ENCODE data around the gene AGAP5.

Gene AGAP5

DNA sequence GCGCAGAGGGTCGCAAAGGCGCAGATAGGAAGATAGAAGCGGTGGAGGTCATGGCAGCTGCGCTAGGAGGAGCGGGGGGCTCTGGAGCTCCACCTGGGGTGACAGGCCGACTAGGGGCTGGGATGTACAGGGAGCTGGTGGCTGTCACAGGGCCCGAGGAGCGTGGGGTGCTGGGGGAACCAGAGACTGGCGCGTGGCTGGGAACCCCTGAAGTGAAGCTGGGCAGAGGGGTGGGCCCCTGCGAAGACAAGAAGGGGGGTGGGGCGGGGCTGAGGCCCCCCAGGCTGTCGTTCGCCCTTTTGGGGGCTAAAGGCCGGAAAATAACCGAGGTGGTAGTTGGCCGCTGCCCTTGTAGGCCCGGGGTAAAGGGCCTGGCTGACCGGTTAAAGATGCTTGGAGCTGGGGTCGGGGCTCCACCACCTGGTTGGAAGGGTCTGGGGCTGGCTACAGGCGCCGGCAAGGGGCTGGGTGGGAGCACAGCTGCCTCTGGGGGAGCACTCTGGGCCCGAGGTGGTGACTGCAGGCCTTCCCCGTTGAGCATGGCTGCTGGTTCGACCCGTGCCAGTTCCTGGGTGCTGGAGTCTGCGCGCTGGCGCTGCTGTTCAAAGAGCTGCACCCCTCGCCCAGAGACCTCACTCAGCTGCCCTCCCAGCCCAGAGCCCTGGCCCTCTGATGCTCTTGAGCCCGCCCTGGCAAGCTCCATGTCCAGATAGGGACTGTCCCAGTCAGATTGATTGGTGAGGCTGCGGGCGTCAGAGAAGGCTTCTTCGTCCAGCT lies 49.8 kb downstream of the AGAP5 start:
- Histone ChIP-seq H3K4me3 (ENCODE audit: low read length) (no peak overlapping the region), H2AFZ (ENCODE audit: low read length) (0 out of 2 replicates have a peak overlapping the region, but pooled peaks have one; percentile 11), H3K27me3 (replicated peaks; ENCODE audit: insufficient read depth, low read length) (no peaks in the 10 kb centered on the region), H3K27ac (ENCODE audit: low read length) (no peak overlapping the region), H3F3A (ENCODE audit: insufficient read depth, low read length) (no peaks in the 10 kb centered on the region), H3K9ac (ENCODE audit: low read length) (no peak overlapping the region), H3K9me3 (replicated peaks; ENCODE audit: insufficient read depth, low read length) (no peaks in the 10 kb centered on the region), H4K20me1 (ENCODE audit: insufficient read depth, low read length) (no peaks in the 10 kb centered on the region), H3K79me2 (ENCODE audit: low read length) (no peaks in the 10 kb centered on the region), H3K9me2 (replicated peaks; ENCODE audit: insufficient read depth, low read length) (no peaks in the 10 kb centered on the region), H3K4me2 (ENCODE audit: low read depth, low read length) (no peak overlapping the region), H3K4me1 (ENCODE audit: low read length) (peaks cover 19% of the 10 kb centered on the region), H3K36me3 (replicated peaks; ENCODE audit: insufficient read depth, low read length) (no peaks in the 10 kb centered on the region)
- TF ChIP-seq EZH2 (optimal IDR thresholded peaks at IDR 0.05; ENCODE audit: low read depth, low read length) (no peak), EZH2phosphoT487 (IDR thresholded peaks at IDR 0.05; ENCODE audit: low read length) (no peak)
- TF ChIP-seq, protein P1, sequence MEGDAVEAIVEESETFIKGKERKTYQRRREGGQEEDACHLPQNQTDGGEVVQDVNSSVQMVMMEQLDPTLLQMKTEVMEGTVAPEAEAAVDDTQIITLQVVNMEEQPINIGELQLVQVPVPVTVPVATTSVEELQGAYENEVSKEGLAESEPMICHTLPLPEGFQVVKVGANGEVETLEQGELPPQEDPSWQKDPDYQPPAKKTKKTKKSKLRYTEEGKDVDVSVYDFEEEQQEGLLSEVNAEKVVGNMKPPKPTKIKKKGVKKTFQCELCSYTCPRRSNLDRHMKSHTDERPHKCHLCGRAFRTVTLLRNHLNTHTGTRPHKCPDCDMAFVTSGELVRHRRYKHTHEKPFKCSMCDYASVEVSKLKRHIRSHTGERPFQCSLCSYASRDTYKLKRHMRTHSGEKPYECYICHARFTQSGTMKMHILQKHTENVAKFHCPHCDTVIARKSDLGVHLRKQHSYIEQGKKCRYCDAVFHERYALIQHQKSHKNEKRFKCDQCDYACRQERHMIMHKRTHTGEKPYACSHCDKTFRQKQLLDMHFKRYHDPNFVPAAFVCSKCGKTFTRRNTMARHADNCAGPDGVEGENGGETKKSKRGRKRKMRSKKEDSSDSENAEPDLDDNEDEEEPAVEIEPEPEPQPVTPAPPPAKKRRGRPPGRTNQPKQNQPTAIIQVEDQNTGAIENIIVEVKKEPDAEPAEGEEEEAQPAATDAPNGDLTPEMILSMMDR (IDR thresholded peaks at IDR 0.05; ENCODE audit: low read length), result no peak
- no peak for DNase-seq

- Histone ChIP-seq H2AFZ (ENCODE audit: low read length) (0 out of 2 replicates have a peak overlapping the region, but pooled peaks have one; percentile 11), H3K79me2 (ENCODE audit: low read length) (no peaks in the 10 kb centered on the region), H3K9me3 (replicated peaks; ENCODE audit: insufficient read depth, low read length) (no peaks in the 10 kb centered on the region), H3K36me3 (replicated peaks; ENCODE audit: insufficient read depth, low read length) (no peaks in the 10 kb centered on the region), H3K4me2 (ENCODE audit: low read depth, low read length) (no peak overlapping the region), H3K27ac (ENCODE audit: low read length) (no peak overlapping the region), H3F3A (ENCODE audit: insufficient read depth, low read length) (no peaks in the 10 kb centered on the region), H3K9me2 (replicated peaks; ENCODE audit: insufficient read depth, low read length) (no peaks in the 10 kb centered on the region), H3K4me1 (ENCODE audit: low read length) (peaks cover 19% of the 10 kb centered on the region), H3K4me3 (ENCODE audit: low read length) (no peak overlapping the region), H4K20me1 (ENCODE audit: insufficient read depth, low read length) (no peaks in the 10 kb centered on the region), H3K9ac (ENCODE audit: low read length) (no peak overlapping the region), H3K27me3 (replicated peaks; ENCODE audit: insufficient read depth, low read length) (no peaks in the 10 kb centered on the region)
- TF ChIP-seq EZH2 (optimal IDR thresholded peaks at IDR 0.05; ENCODE audit: low read depth, low read length) (no peak), EZH2phosphoT487 (IDR thresholded peaks at IDR 0.05; ENCODE audit: low read length) (no peak)
- TF ChIP-seq, protein P1 (IDR thresholded peaks at IDR 0.05; ENCODE audit: low read length), result no peak
- no peak for DNase-seq
These were observed 50.6 kb downstream of the AGAP5 start for GRCh38 chr10:73647211-73647874.

- no peak overlapping the region for H3K4me2 ChIP-seq (ENCODE audit: low read depth, low read length)
- H3K9ac ChIP-seq (ENCODE audit: low read length), result no peak overlapping the region
- H3K4me1 ChIP-seq (ENCODE audit: low read length), result peaks cover 19% of the 10 kb centered on the region
- no peak for DNase-seq
- no peaks in the 10 kb centered on the region for H3K9me2 ChIP-seq (replicated peaks; ENCODE audit: insufficient read depth, low read length)
- H3K27me3 ChIP-seq (replicated peaks; ENCODE audit: insufficient read depth, low read length), result no peaks in the 10 kb centered on the region
- H2AFZ ChIP-seq (ENCODE audit: low read length), result no peak overlapping the region
- no peaks in the 10 kb centered on the region for H3K79me2 ChIP-seq (ENCODE audit: low read length)
- H3K9me3 ChIP-seq (replicated peaks; ENCODE audit: insufficient read depth, low read length), result no peaks in the 10 kb centered on the region
- no peak overlapping the region for H3K27ac ChIP-seq (ENCODE audit: low read length)
- H3F3A ChIP-seq (ENCODE audit: insufficient read depth, low read length), result no peaks in the 10 kb centered on the region
- H3K36me3 ChIP-seq (replicated peaks; ENCODE audit: insufficient read depth, low read length), result no peaks in the 10 kb centered on the region
- no peak overlapping the region for H3K4me3 ChIP-seq (ENCODE audit: low read length)
- no peaks in the 10 kb centered on the region for H4K20me1 ChIP-seq (ENCODE audit: insufficient read depth, low read length)
- TF ChIP-seq EZH2phosphoT487 (IDR thresholded peaks at IDR 0.05; ENCODE audit: low read length), result no peak
These were observed 51.3 kb downstream of the AGAP5 start for GRCh38 chr10:73646598-73647041.

Measured in MM.1S (cell line).